ENCODE results near the gene SP6.

SP6 gene

GRCh38 chr17:47803751-47804150, 47.2 kb downstream of the SP6 start:
- no peaks in the 10 kb centered on the region for H3K27me3 ChIP-seq (ENCODE audit: insufficient read depth, low read length, poor library complexity)
- no peak overlapping the region for H3K56ac ChIP-seq (ENCODE audit: low read length)
- no peaks in the 10 kb centered on the region for H3K79me2 ChIP-seq (ENCODE audit: control insufficient read depth, insufficient read depth, low read length)
- H2AK5ac ChIP-seq (ENCODE audit: low read length): no peak overlapping the region
- no peak overlapping the region for H3K4me2 ChIP-seq (ENCODE audit: low read length)
- H2BK120ac ChIP-seq (ENCODE audit: low read depth, low read length): no peak overlapping the region
- H4K8ac ChIP-seq (ENCODE audit: low read depth, low read length): no peak overlapping the region
- no peak overlapping the region for H3K9ac ChIP-seq (ENCODE audit: low read length)
- no peak overlapping the region for H3K18ac ChIP-seq (ENCODE audit: low read length)
- H2BK5ac ChIP-seq (ENCODE audit: low read length): no peak overlapping the region
- WGBS (ENCODE audit: extremely low coverage, insufficient coverage, low lambda C conversion rate): no CpG with 5 or more reads among the region's 6 CpGs
- no peak overlapping the region for H3K4ac ChIP-seq (ENCODE audit: low read depth, low read length)
- no peak overlapping the region for H3K27ac ChIP-seq (ENCODE audit: low read depth, low read length)
- H4K5ac ChIP-seq (ENCODE audit: low read length): no peak overlapping the region
- H3K23ac ChIP-seq (ENCODE audit: low read length): no peak overlapping the region
- no peaks in the 10 kb centered on the region for H3K4me1 ChIP-seq (ENCODE audit: control insufficient read depth, low read depth, low read length)
- no peak for DNase-seq
- H3K36me3 ChIP-seq (ENCODE audit: control insufficient read depth, insufficient read depth, low read length): no peaks in the 10 kb centered on the region
- H3K79me1 ChIP-seq (ENCODE audit: low read length): no peaks in the 10 kb centered on the region
- H3K4me3 ChIP-seq (ENCODE audit: low read length): no peak overlapping the region
- no peak overlapping the region for H2BK15ac ChIP-seq (replicated peaks; ENCODE audit: low read depth)

DNA sequence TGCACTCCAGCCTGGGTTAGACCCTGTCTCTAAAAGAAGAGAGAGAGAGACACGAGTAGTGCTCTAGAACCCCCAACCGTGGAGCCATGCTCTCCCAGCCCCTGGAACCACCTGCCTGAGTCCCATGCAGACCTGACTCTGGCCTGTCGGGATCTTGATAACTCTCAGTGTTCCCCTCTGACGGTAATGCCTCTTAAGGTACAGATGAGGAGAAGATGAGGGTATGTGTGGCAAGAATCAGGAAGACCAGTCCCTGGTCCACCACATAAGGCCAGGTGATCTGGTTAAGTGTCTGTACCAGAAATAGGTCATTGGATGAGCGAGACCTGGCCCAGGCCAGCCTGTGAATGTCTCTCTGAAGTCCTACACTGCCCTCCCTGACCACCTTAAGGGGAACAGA, 47.8 kb downstream of the SP6 start:
- Histone ChIP-seq H3K4me2 (ENCODE audit: low read length) (no peak overlapping the region), H4K5ac (ENCODE audit: low read length) (no peak overlapping the region), H3K27me3 (ENCODE audit: insufficient read depth, low read length, poor library complexity) (no peaks in the 10 kb centered on the region), H2BK120ac (ENCODE audit: low read depth, low read length) (no peak overlapping the region), H3K36me3 (ENCODE audit: control insufficient read depth, insufficient read depth, low read length) (no peaks in the 10 kb centered on the region), H3K4me3 (ENCODE audit: low read length) (no peak overlapping the region), H3K56ac (ENCODE audit: low read length) (no peak overlapping the region), H3K23ac (ENCODE audit: low read length) (no peak overlapping the region), H3K9ac (ENCODE audit: low read length) (no peak overlapping the region), H2BK5ac (ENCODE audit: low read length) (no peak overlapping the region), H3K79me2 (ENCODE audit: control insufficient read depth, insufficient read depth, low read length) (no peaks in the 10 kb centered on the region), H2BK15ac (replicated peaks; ENCODE audit: low read depth) (no peak overlapping the region), H4K8ac (ENCODE audit: low read depth, low read length) (no peak overlapping the region), H3K27ac (ENCODE audit: low read depth, low read length) (no peak overlapping the region), H3K4ac (ENCODE audit: low read depth, low read length) (no peak overlapping the region), H3K18ac (ENCODE audit: low read length) (no peak overlapping the region), H3K4me1 (ENCODE audit: control insufficient read depth, low read depth, low read length) (no peaks in the 10 kb centered on the region), H3K79me1 (ENCODE audit: low read length) (no peaks in the 10 kb centered on the region), H2AK5ac (ENCODE audit: low read length) (no peak overlapping the region)
- DNase-seq: no peak
- WGBS (ENCODE audit: extremely low coverage, insufficient coverage, low lambda C conversion rate): no CpG with 5 or more reads among the region's 5 CpGs

- no peak overlapping the region for H3K4me3 ChIP-seq (ENCODE audit: low read length)
- no peak overlapping the region for H2BK15ac ChIP-seq (replicated peaks; ENCODE audit: low read depth)
- no peak overlapping the region for H2AK5ac ChIP-seq (ENCODE audit: low read length)
- H3K56ac ChIP-seq (ENCODE audit: low read length): no peak overlapping the region
- no peaks in the 10 kb centered on the region for H3K79me2 ChIP-seq (ENCODE audit: control insufficient read depth, insufficient read depth, low read length)
- no peak overlapping the region for H3K23ac ChIP-seq (ENCODE audit: low read length)
- H3K27ac ChIP-seq (ENCODE audit: low read depth, low read length): no peak overlapping the region
- no peaks in the 10 kb centered on the region for H3K27me3 ChIP-seq (ENCODE audit: insufficient read depth, low read length, poor library complexity)
- H3K36me3 ChIP-seq (ENCODE audit: control insufficient read depth, insufficient read depth, low read length): no peaks in the 10 kb centered on the region
- no peak overlapping the region for H2BK120ac ChIP-seq (ENCODE audit: low read depth, low read length)
- no peak overlapping the region for H4K5ac ChIP-seq (ENCODE audit: low read length)
- WGBS (ENCODE audit: extremely low coverage, insufficient coverage, low lambda C conversion rate): no CpG with 5 or more reads among the region's 9 CpGs
- H3K18ac ChIP-seq (ENCODE audit: low read length): no peak overlapping the region
- H3K79me1 ChIP-seq (ENCODE audit: low read length): no peaks in the 10 kb centered on the region
- no peak overlapping the region for H3K4me2 ChIP-seq (ENCODE audit: low read length)
- H3K4me1 ChIP-seq (ENCODE audit: control insufficient read depth, low read depth, low read length): no peaks in the 10 kb centered on the region
- H4K8ac ChIP-seq (ENCODE audit: low read depth, low read length): no peak overlapping the region
- DNase-seq: peak; percentile 74
- no peak overlapping the region for H3K4ac ChIP-seq (ENCODE audit: low read depth, low read length)
- H3K9ac ChIP-seq (ENCODE audit: low read length): no peak overlapping the region
- H2BK5ac ChIP-seq (ENCODE audit: low read length): no peak overlapping the region
These were observed 48.5 kb downstream of the SP6 start for GRCh38 chr17:47802341-47803022.

GRCh38 chr17:47801906-47802305, 49.1 kb downstream of the SP6 start:
- Histone ChIP-seq H3K27me3 (ENCODE audit: insufficient read depth, low read length, poor library complexity) (no peaks in the 10 kb centered on the region), H3K56ac (ENCODE audit: low read length) (no peak overlapping the region), H3K79me1 (ENCODE audit: low read length) (no peaks in the 10 kb centered on the region), H3K18ac (ENCODE audit: low read length) (no peak overlapping the region), H2AK5ac (ENCODE audit: low read length) (no peak overlapping the region), H4K5ac (ENCODE audit: low read length) (no peak overlapping the region), H3K4me2 (ENCODE audit: low read length) (no peak overlapping the region), H3K36me3 (ENCODE audit: control insufficient read depth, insufficient read depth, low read length) (no peaks in the 10 kb centered on the region), H2BK120ac (ENCODE audit: low read depth, low read length) (no peak overlapping the region), H3K23ac (ENCODE audit: low read length) (no peak overlapping the region), H4K8ac (ENCODE audit: low read depth, low read length) (no peak overlapping the region), H3K4me1 (ENCODE audit: control insufficient read depth, low read depth, low read length) (no peaks in the 10 kb centered on the region), H3K4me3 (ENCODE audit: low read length) (no peak overlapping the region), H3K27ac (ENCODE audit: low read depth, low read length) (no peak overlapping the region), H3K79me2 (ENCODE audit: control insufficient read depth, insufficient read depth, low read length) (no peaks in the 10 kb centered on the region), H2BK5ac (ENCODE audit: low read length) (no peak overlapping the region), H2BK15ac (replicated peaks; ENCODE audit: low read depth) (no peak overlapping the region), H3K4ac (ENCODE audit: low read depth, low read length) (no peak overlapping the region), H3K9ac (ENCODE audit: low read length) (no peak overlapping the region)
- no CpG with 5 or more reads among the region's 6 CpGs for WGBS (ENCODE audit: extremely low coverage, insufficient coverage, low lambda C conversion rate)
- DNase-seq: no peak

DNA sequence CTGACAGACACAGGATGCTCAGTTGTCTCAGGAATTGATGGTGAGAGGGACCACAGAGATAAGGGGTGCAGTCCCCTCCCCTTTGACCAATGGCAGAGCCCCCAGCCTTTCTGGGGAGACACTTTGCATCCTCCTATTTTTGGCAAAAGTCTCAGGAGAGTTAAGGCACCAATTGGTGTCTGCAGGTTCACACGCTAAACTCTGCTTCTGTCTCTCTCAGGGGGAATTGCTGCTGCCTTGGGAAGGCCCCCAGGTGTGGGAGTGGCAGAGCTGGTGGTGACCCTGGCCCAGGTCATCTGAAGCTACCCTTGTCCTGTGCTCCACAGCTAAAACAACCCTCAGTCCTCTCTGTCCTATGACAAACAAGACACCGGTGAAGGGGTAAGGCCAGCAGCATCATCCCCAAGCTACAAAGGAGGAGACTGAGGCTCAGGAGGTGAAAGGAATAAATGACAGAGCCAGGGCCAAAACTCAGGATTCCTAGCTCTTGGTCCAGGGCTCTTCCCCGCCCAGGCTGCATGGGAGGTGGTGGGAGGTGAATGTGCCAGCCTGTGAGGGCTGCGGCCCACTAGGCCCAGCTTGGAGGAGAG, 49.7 kb downstream of the SP6 start:
- Histone ChIP-seq H3K4me1 (ENCODE audit: control insufficient read depth, low read depth, low read length) (no peaks in the 10 kb centered on the region), H4K5ac (ENCODE audit: low read length) (no peak overlapping the region), H3K27ac (ENCODE audit: low read depth, low read length) (no peak overlapping the region), H4K8ac (ENCODE audit: low read depth, low read length) (no peak overlapping the region), H3K36me3 (ENCODE audit: control insufficient read depth, insufficient read depth, low read length) (no peaks in the 10 kb centered on the region), H3K4me2 (ENCODE audit: low read length) (no peak overlapping the region), H3K4me3 (ENCODE audit: low read length) (no peak overlapping the region), H2BK5ac (ENCODE audit: low read length) (no peak overlapping the region), H3K4ac (ENCODE audit: low read depth, low read length) (no peak overlapping the region), H3K56ac (ENCODE audit: low read length) (no peak overlapping the region), H3K79me2 (ENCODE audit: control insufficient read depth, insufficient read depth, low read length) (no peaks in the 10 kb centered on the region), H3K79me1 (ENCODE audit: low read length) (no peaks in the 10 kb centered on the region), H2AK5ac (ENCODE audit: low read length) (no peak overlapping the region), H3K18ac (ENCODE audit: low read length) (no peak overlapping the region), H2BK15ac (replicated peaks; ENCODE audit: low read depth) (no peak overlapping the region), H3K27me3 (ENCODE audit: insufficient read depth, low read length, poor library complexity) (no peaks in the 10 kb centered on the region), H3K23ac (ENCODE audit: low read length) (no peak overlapping the region), H2BK120ac (ENCODE audit: low read depth, low read length) (no peak overlapping the region), H3K9ac (ENCODE audit: low read length) (no peak overlapping the region)
- DNase-seq: no peak
- WGBS (ENCODE audit: extremely low coverage, insufficient coverage, low lambda C conversion rate): no CpG with 5 or more reads among the region's 4 CpGs

DNA sequence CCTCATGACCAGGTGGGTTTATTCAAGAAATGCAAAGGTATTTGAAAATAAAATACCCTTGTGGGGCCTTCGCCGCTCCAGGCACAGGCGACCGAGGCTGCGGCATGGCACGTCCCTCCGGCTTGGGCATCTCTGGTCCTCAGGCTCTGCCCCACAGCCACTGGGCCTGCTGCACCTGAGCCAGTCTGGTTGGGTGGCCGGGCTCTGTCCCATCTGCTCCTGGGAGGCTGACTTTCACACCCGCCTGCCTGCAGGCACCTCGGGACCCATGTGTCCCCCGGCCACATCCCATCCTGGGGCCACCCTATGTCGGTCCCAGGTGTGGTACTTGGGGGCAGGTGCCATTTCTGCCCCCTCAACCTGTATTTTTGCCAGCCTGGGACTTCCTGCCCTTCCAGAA, 50.3 kb downstream of the SP6 start:
- no peak overlapping the region for H3K27ac ChIP-seq (ENCODE audit: low read depth, low read length)
- H3K23ac ChIP-seq (ENCODE audit: low read length): no peak overlapping the region
- no peak overlapping the region for H2BK120ac ChIP-seq (ENCODE audit: low read depth, low read length)
- H2AK5ac ChIP-seq (ENCODE audit: low read length): no peak overlapping the region
- H3K18ac ChIP-seq (ENCODE audit: low read length): no peak overlapping the region
- no peak overlapping the region for H3K4ac ChIP-seq (ENCODE audit: low read depth, low read length)
- H4K5ac ChIP-seq (ENCODE audit: low read length): no peak overlapping the region
- H3K27me3 ChIP-seq (ENCODE audit: insufficient read depth, low read length, poor library complexity): no peaks in the 10 kb centered on the region
- no peak overlapping the region for H3K4me2 ChIP-seq (ENCODE audit: low read length)
- no peaks in the 10 kb centered on the region for H3K79me2 ChIP-seq (ENCODE audit: control insufficient read depth, insufficient read depth, low read length)
- no peak overlapping the region for H2BK5ac ChIP-seq (ENCODE audit: low read length)
- no peak overlapping the region for H3K9ac ChIP-seq (ENCODE audit: low read length)
- H2BK15ac ChIP-seq (replicated peaks; ENCODE audit: low read depth): no peak overlapping the region
- H3K4me3 ChIP-seq (ENCODE audit: low read length): no peak overlapping the region
- H3K4me1 ChIP-seq (ENCODE audit: control insufficient read depth, low read depth, low read length): no peaks in the 10 kb centered on the region
- no peak overlapping the region for H3K56ac ChIP-seq (ENCODE audit: low read length)
- H4K8ac ChIP-seq (ENCODE audit: low read depth, low read length): no peak overlapping the region
- whole genome bisulfite sequencing (ENCODE audit: extremely low coverage, insufficient coverage, low lambda C conversion rate): no CpG with 5 or more reads among the region's 12 CpGs
- no peak for DNase-seq
- H3K79me1 ChIP-seq (ENCODE audit: low read length): no peaks in the 10 kb centered on the region
- H3K36me3 ChIP-seq (ENCODE audit: control insufficient read depth, insufficient read depth, low read length): no peaks in the 10 kb centered on the region

All from mesendoderm (in vitro differentiated cells).